ENCODE results near the gene PPP6R3. TPM values are rescaled to one million over a fixed set of nuclear protein-coding genes. Genes with fewer than 3 reads are reported as not detected.

PPP6R3 gene
- total and polyA plus RNA-seq, 2 of the 8 experiments (the other 6 are each of a cell fraction or from before 2014, with no cell fraction given), result 44.6 to 150 TPM

DNA sequence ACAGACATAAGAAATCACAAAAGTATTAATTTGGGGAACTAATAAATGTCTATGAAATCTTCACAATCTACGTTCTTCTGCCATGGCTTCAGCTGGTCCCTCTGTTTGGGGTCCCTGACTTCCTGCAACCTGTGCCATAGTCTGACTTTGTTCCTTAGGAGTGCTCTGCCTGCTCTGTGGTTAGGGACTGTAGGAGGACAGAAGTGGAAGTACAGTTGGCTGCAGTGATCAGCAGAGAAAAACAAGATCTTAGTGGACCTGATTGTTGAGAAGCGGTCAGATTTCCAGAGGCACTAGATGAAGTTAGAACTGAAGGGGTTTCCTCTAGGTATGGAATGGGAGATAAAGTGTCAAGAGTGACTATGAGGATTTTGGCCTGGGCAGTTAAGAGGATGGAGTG is 80.6 kb downstream of the PPP6R3 start:
- H4K8ac ChIP-seq (ENCODE audit: extremely low read depth, insufficient read depth, low read length), result no peak overlapping the region
- H4K20me1 ChIP-seq (replicated peaks in 1 of 2; ENCODE audit: control insufficient read depth in 1 of 2, insufficient read depth in 2 of 2, low read length in 2 of 2), result peaks cover 10 to 26% of the 10 kb centered on the region in 2 experiments
- no peaks in the 10 kb centered on the region for H3K27me3 ChIP-seq (replicated peaks in 1 of 4; ENCODE audit: control insufficient read depth in 3 of 4, extremely low read depth in 1 of 4, insufficient read depth in 3 of 4, low read length in 3 of 4)
- H2BK20ac ChIP-seq (ENCODE audit: low read length), result no peak overlapping the region
- TF ChIP-seq NRF1 (IDR thresholded peaks at IDR 0.05; ENCODE audit: low read depth, low read length) (no peak), TBP (IDR thresholded peaks at IDR 0.05; ENCODE audit: low read depth, low read length) (no peak), GABPA (IDR thresholded peaks at IDR 0.05; ENCODE audit: borderline replicate concordance, insufficient read depth, low read length) (no peak), SP2 (IDR thresholded peaks at IDR 0.05; ENCODE audit: low read length) (no peak), RFX5 (IDR thresholded peaks at IDR 0.05; ENCODE audit: borderline replicate concordance, low read depth, low read length) (no peak)
- TF ChIP-seq, protein P1, sequence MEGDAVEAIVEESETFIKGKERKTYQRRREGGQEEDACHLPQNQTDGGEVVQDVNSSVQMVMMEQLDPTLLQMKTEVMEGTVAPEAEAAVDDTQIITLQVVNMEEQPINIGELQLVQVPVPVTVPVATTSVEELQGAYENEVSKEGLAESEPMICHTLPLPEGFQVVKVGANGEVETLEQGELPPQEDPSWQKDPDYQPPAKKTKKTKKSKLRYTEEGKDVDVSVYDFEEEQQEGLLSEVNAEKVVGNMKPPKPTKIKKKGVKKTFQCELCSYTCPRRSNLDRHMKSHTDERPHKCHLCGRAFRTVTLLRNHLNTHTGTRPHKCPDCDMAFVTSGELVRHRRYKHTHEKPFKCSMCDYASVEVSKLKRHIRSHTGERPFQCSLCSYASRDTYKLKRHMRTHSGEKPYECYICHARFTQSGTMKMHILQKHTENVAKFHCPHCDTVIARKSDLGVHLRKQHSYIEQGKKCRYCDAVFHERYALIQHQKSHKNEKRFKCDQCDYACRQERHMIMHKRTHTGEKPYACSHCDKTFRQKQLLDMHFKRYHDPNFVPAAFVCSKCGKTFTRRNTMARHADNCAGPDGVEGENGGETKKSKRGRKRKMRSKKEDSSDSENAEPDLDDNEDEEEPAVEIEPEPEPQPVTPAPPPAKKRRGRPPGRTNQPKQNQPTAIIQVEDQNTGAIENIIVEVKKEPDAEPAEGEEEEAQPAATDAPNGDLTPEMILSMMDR (IDR thresholded peaks at IDR 0.05; ENCODE audit: control extremely low read depth in 1 of 3, insufficient read depth in 1 of 3, low read depth in 1 of 3, low read length in 3 of 3), result no peak
- H3K4me3 ChIP-seq (ENCODE audit: extremely low read depth in 1 of 4, insufficient read depth in 2 of 4, low read depth in 3 of 4, low read length in 4 of 4), result no peak overlapping the region
- H3K27ac ChIP-seq (ENCODE audit: low read depth, low read length), result no peak overlapping the region
- H2AK5ac ChIP-seq (ENCODE audit: low read depth, low read length), result no peak overlapping the region
- H3K14ac ChIP-seq (ENCODE audit: insufficient read length), result no peak overlapping the region
- ChIA-PET CTCF (ENCODE audit: partially characterized antibody) (no interaction called here), POLR2A (ENCODE audit: partially characterized antibody) (no interaction called here)
- H3K4me1 ChIP-seq (replicated peaks in 1 of 4; ENCODE audit: control insufficient read depth in 3 of 4, insufficient read depth in 4 of 4, low read length in 3 of 4), result peaks cover 9 to 22% (median 18%) of the 10 kb centered on the region in 4 experiments
- H4K5ac ChIP-seq (ENCODE audit: insufficient read length, low read depth, low read length), result no peak overlapping the region
- peaks cover 29% of the 10 kb centered on the region for H3K79me1 ChIP-seq (ENCODE audit: low read depth, low read length)
- H3K79me2 ChIP-seq (ENCODE audit: control insufficient read depth in 1 of 2, insufficient read depth in 2 of 2, low read length in 2 of 2), result peaks cover 0 to 86% of the 10 kb centered on the region in 2 experiments; a peak in 2 of 4 replicates
- peak overlapping the region; percentile 50; the same call in 1 of the 2 replicates for H2BK5ac ChIP-seq (ENCODE audit: low read depth, low read length)
- H2BK12ac ChIP-seq (ENCODE audit: low read depth, low read length), result no peak overlapping the region
- H3K18ac ChIP-seq (ENCODE audit: extremely low read depth, low read length), result no peak overlapping the region
- DNase-seq (ENCODE audit: low read depth in 1 of 2, low spot score in 2 of 2), result no peak
- no peak overlapping the region for H3K23ac ChIP-seq (ENCODE audit: insufficient read length)
- H3K9ac ChIP-seq (replicated peaks in 1 of 4; ENCODE audit: extremely low read depth in 1 of 4, low read depth in 3 of 4, low read length in 3 of 4), result no peak overlapping the region
- peaks cover 2 to 46% (median 11%) of the 10 kb centered on the region in 4 experiments; a peak in 7 of 8 replicates for H3K36me3 ChIP-seq (ENCODE audit: control insufficient read depth in 2 of 4, insufficient read depth in 4 of 4, low read length in 3 of 4)
- no peak overlapping the region; a peak in 1 of 4 replicates for H3K4me2 ChIP-seq (ENCODE audit: insufficient read depth in 1 of 2, low read depth in 2 of 2, low read length in 2 of 2)
- no peaks in the 10 kb centered on the region for H3K9me3 ChIP-seq (ENCODE audit: insufficient read depth in 2 of 2, low read depth in 1 of 2, low read length in 1 of 2)
- H2AFZ ChIP-seq (ENCODE audit: low read length), result no peak overlapping the region
- 92% methylated on average over 2 of the region's 2 CpGs; no CpG with 5 or more reads in 1 of the 2 experiments for WGBS, 2 experiments (ENCODE audit: extremely low coverage in 1 of 2, insufficient coverage in 1 of 2, insufficient read length in 1 of 2, insufficient replicate concordance in 2 of 2, low coverage in 1 of 2, low lambda C conversion rate in 2 of 2, missing lambda C conversion rate in 1 of 2)
- H3K56ac ChIP-seq (replicated peaks; ENCODE audit: insufficient read length, low read depth, low read length), result no peak overlapping the region
- H2BK15ac ChIP-seq (ENCODE audit: low read length), result no peak overlapping the region
- no peak overlapping the region for H2BK120ac ChIP-seq (replicated peaks; ENCODE audit: low read depth, low read length)
- no peaks in the 10 kb centered on the region for H3K23me2 ChIP-seq (ENCODE audit: low read depth, low read length)
- no peak for FAIRE-seq
- no peak overlapping the region for H3K4ac ChIP-seq (replicated peaks; ENCODE audit: insufficient read length, low read depth, low read length)
- H4K91ac ChIP-seq (replicated peaks; ENCODE audit: insufficient read length, low read length), result no peak overlapping the region
